Measurements from ENCODE around the gene KCNQ1. TPM values are rescaled to one million over a fixed set of nuclear protein-coding genes. Genes with fewer than 3 reads are reported as not detected.

Gene KCNQ1
- total RNA-seq, 1 donor from 2014 or later: 3.4 TPM

DNA sequence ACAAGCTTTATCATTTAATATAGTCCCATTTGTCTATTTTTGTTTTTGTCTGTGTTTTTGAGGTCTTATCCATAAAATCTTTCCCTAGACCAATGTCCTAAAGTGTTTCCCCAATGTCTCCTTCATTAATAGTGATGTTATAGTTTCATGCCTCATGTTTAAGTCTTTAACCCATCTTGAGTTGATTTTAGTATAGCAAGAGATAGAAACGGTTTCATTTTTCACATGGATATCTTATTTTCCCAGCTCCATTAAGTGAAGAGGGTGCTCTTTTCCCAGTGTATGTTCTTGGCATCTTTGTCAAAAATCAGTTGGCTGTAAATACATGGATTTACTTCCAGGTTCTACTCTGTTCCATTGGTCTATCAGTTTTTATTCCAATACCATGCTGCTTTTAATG lies 196.8 kb downstream of the KCNQ1 start:
- Mint-ChIP-seq H3K27ac (no peak overlapping the region), H3K36me3 (ENCODE audit: low read depth) (peaks cover 3% of the 10 kb centered on the region), H3K9me3 (peaks cover 61% of the 10 kb centered on the region), H3K27me3 (ENCODE audit: low read depth) (no peaks in the 10 kb centered on the region), H3K4me1 (ENCODE audit: low read depth) (no peaks in the 10 kb centered on the region), H3K4me3 (ENCODE audit: low read depth) (no peak overlapping the region)
- intact Hi-C loops (cut with micrococcal nuclease): no loop called here
- DNase-seq (ENCODE audit: low spot score): no peak

DNA sequence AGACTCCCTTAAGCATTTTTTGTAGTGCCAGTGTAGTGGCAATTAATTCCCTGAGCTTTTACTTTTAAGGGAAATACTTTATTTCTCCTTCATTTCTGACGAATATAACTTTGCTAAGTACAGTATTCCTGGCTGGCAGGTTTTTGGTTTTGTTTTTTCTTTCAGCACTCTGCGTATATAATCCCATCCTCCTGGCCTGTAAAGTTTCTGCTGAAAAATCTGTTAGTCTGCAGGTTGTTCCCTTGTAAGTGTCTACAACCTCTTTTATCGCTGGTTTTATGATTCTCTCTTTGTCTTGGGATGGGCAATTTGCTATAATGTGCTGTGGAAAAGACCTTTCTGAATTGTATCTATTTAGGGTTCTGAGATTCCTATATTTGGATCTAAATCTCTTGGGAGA lies 198.9 kb downstream of the KCNQ1 start:
- no peaks in the 10 kb centered on the region for H3K4me1 Mint-ChIP-seq (ENCODE audit: low read depth)
- H3K9me3 Mint-ChIP-seq: peaks cover 60% of the 10 kb centered on the region
- no peak overlapping the region for H3K4me3 Mint-ChIP-seq (ENCODE audit: low read depth)
- intact Hi-C loops (cut with micrococcal nuclease): no loop called here
- no peaks in the 10 kb centered on the region for H3K27me3 Mint-ChIP-seq (ENCODE audit: low read depth)
- DNase-seq (ENCODE audit: low spot score): no peak
- H3K36me3 Mint-ChIP-seq (ENCODE audit: low read depth): peaks cover 3% of the 10 kb centered on the region
- no peak overlapping the region for H3K27ac Mint-ChIP-seq

DNA sequence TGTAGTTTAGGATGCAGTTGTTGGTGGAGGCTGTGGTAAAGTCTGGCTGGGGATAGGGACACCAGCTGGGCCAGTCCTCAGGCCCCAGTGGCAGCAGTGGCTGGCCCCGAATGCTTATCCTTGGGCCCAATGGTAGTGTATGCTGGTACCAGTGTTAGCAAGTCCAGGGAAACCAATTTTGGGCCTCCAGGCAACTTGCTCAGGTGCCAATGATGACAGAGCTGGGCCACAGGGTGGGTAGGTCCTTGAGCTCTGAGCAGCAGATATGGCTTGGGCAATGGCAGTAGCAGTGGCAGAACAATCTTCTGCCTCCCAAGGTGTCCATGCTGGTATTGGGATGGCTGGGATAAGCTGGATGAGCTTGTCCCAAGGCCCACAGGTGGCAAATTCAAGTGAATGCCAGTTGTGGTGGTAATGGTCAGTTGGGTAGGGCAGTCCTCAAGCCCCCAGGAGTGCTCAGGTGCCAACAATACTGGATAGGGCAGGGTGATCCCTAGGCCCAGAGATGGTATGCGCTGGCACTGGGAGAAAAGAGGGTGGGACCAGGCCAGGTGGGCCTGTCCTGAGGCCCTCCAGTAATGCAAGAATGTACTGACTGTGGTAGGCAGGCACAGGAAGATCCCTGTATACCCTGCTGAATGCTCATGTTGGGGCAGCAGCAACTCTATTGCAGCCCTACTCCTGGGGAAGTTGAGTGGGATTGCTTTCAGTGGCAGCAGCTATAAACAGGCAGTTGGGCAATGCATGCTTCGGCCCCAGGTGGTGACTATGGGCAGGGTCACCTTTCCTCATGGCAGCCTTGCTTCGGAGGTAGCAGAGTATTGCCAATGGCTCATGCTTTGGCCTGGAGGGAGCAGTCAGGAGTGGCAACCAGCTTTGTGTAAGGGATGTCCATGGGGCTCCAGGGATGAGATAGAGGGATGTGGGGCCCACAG lies 200.3 kb downstream of the KCNQ1 start:
- H3K9me3 Mint-ChIP-seq: peaks cover 69% of the 10 kb centered on the region
- no peak overlapping the region for H3K27ac Mint-ChIP-seq
- H3K36me3 Mint-ChIP-seq (ENCODE audit: low read depth): peaks cover 4% of the 10 kb centered on the region
- no peak overlapping the region for H3K4me3 Mint-ChIP-seq (ENCODE audit: low read depth)
- no peaks in the 10 kb centered on the region for H3K27me3 Mint-ChIP-seq (ENCODE audit: low read depth)
- intact Hi-C loops (cut with micrococcal nuclease): no loop called here
- no peak for DNase-seq (ENCODE audit: low spot score)
- H3K4me1 Mint-ChIP-seq (ENCODE audit: low read depth): no peaks in the 10 kb centered on the region

DNA sequence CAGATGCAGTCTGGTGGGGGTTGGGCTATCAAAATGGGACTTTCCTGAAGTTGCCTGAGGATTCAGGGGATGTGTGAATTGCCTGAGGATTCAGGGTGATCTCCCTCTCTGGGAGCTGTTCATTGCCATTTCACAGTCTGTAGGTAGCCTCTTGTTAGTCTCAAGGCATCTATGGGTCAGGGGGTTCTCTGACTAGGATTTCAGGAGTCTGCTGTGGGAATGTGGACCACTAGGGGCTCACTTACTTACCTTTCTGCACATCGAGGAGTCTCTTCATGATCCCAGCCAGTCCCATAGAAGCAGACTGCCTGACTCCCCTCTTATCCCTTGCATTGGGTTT lies 200.9 kb downstream of the KCNQ1 start:
- H3K36me3 Mint-ChIP-seq (ENCODE audit: low read depth): peaks cover 7% of the 10 kb centered on the region

DNA sequence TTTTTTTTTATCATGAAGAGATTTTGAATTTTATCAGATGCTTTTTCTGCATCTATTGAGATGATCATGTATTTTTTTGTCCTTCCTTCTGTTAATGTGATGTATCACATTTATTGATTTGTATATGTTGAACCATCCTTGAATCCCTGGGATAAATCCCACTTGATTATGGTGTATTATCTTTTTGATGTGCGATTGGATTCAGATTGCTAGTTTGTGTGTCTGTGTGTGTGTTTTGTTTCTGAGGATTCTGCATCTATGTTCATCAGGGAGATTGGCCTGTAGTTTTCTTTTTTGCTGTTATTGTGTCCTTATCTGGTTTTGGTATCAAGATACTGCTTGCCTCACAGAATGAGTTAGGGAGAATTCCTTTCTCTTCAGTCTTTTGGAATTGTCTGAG lies 202.4 kb downstream of the KCNQ1 start:
- intact Hi-C loops (cut with micrococcal nuclease): no loop called here
- Mint-ChIP-seq H3K36me3 (ENCODE audit: low read depth) (peaks cover 7% of the 10 kb centered on the region), H3K27me3 (ENCODE audit: low read depth) (no peaks in the 10 kb centered on the region), H3K9me3 (peaks cover 60% of the 10 kb centered on the region), H3K27ac (no peak overlapping the region), H3K4me1 (ENCODE audit: low read depth) (no peaks in the 10 kb centered on the region), H3K4me3 (ENCODE audit: low read depth) (no peak overlapping the region)
- no peak for DNase-seq (ENCODE audit: low spot score)

More for the DNA sequence above, 200.9 kb downstream of the KCNQ1 start:
- H3K4me3 Mint-ChIP-seq (ENCODE audit: low read depth): no peak overlapping the region
- intact Hi-C loops (cut with micrococcal nuclease): no loop called here
- H3K9me3 Mint-ChIP-seq: peaks cover 69% of the 10 kb centered on the region
- no peak overlapping the region for H3K27ac Mint-ChIP-seq
- no peaks in the 10 kb centered on the region for H3K27me3 Mint-ChIP-seq (ENCODE audit: low read depth)
- no peak for DNase-seq (ENCODE audit: low spot score)
- H3K4me1 Mint-ChIP-seq (ENCODE audit: low read depth): no peaks in the 10 kb centered on the region

DNA sequence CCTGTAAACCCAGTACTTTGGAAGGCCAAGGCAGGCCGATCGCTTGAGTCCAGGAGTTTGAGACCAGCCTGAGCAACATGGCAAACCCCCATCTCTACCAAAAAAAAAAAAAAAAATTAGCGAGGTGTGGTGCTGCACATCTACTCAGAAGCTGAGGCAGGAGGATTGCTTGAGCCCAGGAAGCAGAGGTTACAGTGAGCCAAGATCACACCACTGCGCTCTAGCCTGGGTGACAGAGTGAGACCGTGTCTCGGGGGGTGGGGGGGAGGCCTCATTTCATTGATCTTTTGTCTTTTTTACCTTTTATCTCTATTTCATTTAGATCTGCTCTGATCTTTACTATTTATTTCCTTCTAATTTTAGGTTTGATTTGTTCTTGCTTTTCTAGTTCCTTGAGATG lies 203.1 kb downstream of the KCNQ1 start:
- DNase-seq (ENCODE audit: low spot score): no peak
- Mint-ChIP-seq H3K9me3 (peaks cover 66% of the 10 kb centered on the region), H3K4me1 (ENCODE audit: low read depth) (no peaks in the 10 kb centered on the region), H3K36me3 (ENCODE audit: low read depth) (peaks cover 7% of the 10 kb centered on the region), H3K27ac (no peak overlapping the region), H3K4me3 (ENCODE audit: low read depth) (no peak overlapping the region), H3K27me3 (ENCODE audit: low read depth) (no peaks in the 10 kb centered on the region)
- intact Hi-C loops (cut with micrococcal nuclease): no loop called here

DNA sequence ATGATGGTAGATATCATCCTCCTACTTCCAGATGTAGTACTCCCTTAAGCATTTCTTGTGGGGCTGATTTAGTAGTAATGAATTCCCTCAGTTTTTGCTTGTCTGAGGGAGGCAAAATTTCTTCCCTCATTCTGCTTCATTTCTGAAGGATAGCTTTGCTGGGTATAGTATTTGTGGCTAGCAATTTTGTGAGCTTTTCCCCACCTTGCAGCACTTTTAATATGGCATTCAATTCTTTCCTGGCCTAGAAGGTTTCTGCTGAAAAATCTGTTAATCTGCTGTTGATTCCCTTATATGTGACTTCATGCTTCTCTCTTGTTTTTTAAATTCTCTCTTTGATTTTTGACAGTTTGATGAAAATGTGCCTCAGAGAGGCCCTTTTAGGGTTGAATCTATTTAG lies 204.6 kb downstream of the KCNQ1 start:
- Mint-ChIP-seq H3K4me3 (ENCODE audit: low read depth) (no peak overlapping the region), H3K9me3 (peaks cover 52% of the 10 kb centered on the region), H3K27ac (no peak overlapping the region), H3K4me1 (ENCODE audit: low read depth) (no peaks in the 10 kb centered on the region), H3K36me3 (ENCODE audit: low read depth) (peaks cover 4% of the 10 kb centered on the region), H3K27me3 (ENCODE audit: low read depth) (no peaks in the 10 kb centered on the region)
- intact Hi-C loops (cut with micrococcal nuclease): no loop called here
- no peak for DNase-seq (ENCODE audit: low spot score)

DNA sequence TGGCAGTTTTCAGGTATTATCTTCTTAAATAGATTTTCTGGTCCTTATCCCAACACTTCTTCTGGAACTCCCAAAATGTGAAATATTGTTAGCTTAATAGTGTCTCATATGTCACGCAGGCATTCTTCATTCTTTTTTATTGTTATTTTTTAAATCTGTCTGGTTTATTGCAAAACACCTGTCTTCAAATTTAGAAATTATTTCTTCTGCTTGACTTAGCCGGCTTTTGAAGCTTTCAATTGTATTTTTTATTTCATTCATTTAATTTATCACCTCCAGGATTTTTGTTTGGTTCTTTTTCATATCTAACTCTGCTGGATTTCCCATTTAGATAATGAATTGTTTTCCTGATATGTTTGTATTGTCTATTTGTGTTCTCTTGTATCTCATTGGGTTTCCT lies 205.0 kb downstream of the KCNQ1 start:
- Mint-ChIP-seq H3K27me3 (ENCODE audit: low read depth) (no peaks in the 10 kb centered on the region), H3K36me3 (ENCODE audit: low read depth) (peaks cover 4% of the 10 kb centered on the region), H3K9me3 (peaks cover 48% of the 10 kb centered on the region), H3K27ac (no peak overlapping the region), H3K4me3 (ENCODE audit: low read depth) (no peak overlapping the region), H3K4me1 (ENCODE audit: low read depth) (no peaks in the 10 kb centered on the region)
- DNase-seq (ENCODE audit: low spot score): no peak
- intact Hi-C loops (cut with micrococcal nuclease): no loop called here

DNA sequence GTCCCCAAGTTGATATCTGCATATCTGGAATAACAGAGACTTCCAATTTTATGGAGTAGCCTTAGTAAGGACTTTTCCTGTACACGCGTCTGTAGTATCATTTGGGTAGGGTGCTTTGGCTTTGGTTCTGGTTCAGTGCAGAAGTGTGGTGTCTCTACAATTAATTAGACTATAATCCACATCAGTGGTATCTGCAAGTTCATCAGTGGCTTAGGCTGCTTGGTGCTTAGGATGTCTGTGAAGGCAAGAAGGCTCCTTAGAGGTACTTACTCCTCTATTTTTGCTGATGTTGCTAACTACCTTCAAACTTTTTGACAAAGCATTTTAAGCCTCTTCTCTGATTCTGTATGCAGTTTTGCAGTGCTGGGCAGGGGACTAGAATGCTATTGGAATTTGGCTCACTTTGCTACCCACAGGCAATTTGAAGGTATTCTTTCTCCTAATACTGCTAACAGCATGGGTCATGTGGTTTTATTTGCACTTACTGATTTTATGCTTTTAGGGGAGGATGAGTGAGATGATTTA lies 205.6 kb downstream of the KCNQ1 start:
- peaks cover 4% of the 10 kb centered on the region for H3K36me3 Mint-ChIP-seq (ENCODE audit: low read depth)
- H3K27me3 Mint-ChIP-seq (ENCODE audit: low read depth): no peaks in the 10 kb centered on the region

DNA sequence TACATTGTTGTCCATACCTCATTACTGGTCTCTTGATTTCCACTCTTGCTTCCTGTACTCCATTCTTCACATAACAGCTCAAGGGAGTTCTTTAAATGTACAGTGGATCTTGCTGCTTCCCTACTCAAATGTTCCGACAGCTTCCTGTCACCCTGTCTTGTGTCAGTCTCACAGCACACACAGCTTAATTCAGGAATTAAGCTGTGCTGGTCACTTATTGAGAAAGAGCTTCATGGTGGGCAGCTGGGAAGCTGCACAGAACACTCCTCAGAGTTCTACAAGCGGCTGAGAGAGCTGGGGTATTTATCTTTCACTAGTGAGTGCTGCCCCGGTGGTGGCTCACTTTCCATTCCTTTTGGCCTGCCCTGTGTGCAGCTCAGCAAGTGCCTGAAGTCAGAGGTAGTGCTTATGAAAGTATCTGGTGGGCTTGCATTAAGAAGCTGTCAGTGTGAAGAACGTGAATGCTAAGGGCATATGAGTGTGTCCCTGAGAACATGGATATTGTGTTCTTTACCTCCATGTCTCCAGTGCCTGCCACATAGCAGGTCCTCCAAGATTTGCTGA lies 206.3 kb downstream of the KCNQ1 start:
- intact Hi-C loops (cut with micrococcal nuclease): no loop called here
- no peaks in the 10 kb centered on the region for H3K4me1 Mint-ChIP-seq (ENCODE audit: low read depth)
- no peak overlapping the region for H3K27ac Mint-ChIP-seq

More for the DNA sequence above, 205.6 kb downstream of the KCNQ1 start:
- Mint-ChIP-seq H3K27ac (no peak overlapping the region), H3K4me1 (ENCODE audit: low read depth) (no peaks in the 10 kb centered on the region), H3K9me3 (peaks cover 46% of the 10 kb centered on the region), H3K4me3 (ENCODE audit: low read depth) (no peak overlapping the region)
- DNase-seq (ENCODE audit: low spot score): no peak
- intact Hi-C loops (cut with micrococcal nuclease): no loop called here

DNA sequence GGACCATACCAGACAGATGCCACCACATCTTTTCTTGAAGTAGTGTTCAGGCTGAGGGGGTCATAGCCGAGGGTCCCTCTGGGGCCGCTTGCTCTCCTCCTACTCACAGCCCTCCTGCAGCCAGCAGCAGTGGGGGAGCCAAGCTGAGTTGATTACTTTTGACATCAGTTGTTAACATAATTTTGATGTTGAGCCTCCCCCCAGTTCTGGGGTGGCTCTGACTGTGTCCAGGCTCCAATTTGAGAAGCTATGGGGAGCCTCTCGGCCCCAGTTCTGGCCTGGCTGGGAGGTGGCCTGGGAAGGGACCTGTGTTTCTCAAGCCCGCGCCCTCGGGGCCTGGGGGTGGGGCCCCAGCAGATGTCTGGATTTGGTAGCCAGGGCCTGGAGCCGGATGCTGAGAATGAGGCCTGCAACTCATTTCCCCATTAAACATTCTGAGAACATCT lies 207.0 kb downstream of the KCNQ1 start:
- peaks cover 46% of the 10 kb centered on the region for H3K9me3 Mint-ChIP-seq
- DNase-seq (ENCODE audit: low spot score): no peak
- peaks cover 4% of the 10 kb centered on the region for H3K36me3 Mint-ChIP-seq (ENCODE audit: low read depth)
- H3K27me3 Mint-ChIP-seq (ENCODE audit: low read depth): no peaks in the 10 kb centered on the region
- no peak overlapping the region for H3K27ac Mint-ChIP-seq
- H3K4me1 Mint-ChIP-seq (ENCODE audit: low read depth): no peaks in the 10 kb centered on the region
- H3K4me3 Mint-ChIP-seq (ENCODE audit: low read depth): no peak overlapping the region
- intact Hi-C loops (cut with micrococcal nuclease): no loop called here

More for the DNA sequence above, 206.3 kb downstream of the KCNQ1 start:
- Mint-ChIP-seq H3K4me3 (ENCODE audit: low read depth) (no peak overlapping the region), H3K9me3 (peaks cover 46% of the 10 kb centered on the region), H3K36me3 (ENCODE audit: low read depth) (peaks cover 4% of the 10 kb centered on the region), H3K27me3 (ENCODE audit: low read depth) (no peaks in the 10 kb centered on the region)
- no peak for DNase-seq (ENCODE audit: low spot score)

DNA sequence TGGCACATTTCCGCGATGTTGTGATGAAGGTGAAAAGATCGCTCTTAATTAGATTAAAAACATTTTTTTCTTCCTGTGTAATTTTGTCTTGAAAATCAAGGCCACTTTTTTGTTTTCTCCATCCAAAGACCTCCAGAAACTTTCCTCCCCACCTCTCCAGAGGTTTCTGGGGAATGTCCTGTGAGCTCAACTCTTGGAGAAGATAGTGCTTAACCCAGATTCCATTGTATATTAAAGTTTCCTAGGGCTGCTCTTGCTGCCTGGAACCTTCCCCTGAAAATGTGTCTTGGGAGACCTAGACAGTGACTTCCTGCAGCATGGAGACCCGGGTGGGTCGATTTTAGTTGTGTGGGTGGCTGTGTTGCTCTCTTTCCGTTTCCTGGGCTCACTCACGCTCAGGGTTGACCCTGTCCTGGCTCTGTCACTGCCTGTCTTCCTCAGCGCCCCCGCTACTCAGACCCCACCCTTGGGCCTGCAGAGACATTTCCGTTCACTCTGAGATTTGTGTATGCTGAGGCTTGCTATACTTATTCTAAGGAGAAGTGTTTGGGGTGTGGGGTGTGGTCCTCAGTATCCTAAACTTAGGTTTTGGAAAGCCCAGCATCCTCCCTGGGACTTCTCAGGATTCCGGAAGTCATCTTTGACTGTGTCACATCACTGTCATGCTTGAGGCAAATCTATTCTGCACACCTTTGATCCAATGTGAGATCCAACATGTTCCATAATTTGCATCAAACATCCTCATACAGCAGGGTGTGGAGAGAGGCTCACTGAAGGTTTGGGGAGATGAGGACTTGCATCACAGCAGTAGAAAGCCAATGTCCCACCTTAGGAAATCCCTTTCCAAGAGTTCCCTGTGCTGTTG lies 207.8 kb downstream of the KCNQ1 start:
- Mint-ChIP-seq H3K9me3 (peaks cover 40% of the 10 kb centered on the region), H3K27ac (no peak overlapping the region), H3K36me3 (ENCODE audit: low read depth) (peaks cover 4% of the 10 kb centered on the region), H3K4me1 (ENCODE audit: low read depth) (no peaks in the 10 kb centered on the region), H3K27me3 (ENCODE audit: low read depth) (no peaks in the 10 kb centered on the region), H3K4me3 (ENCODE audit: low read depth) (no peak overlapping the region)
- intact Hi-C loops (cut with micrococcal nuclease): no loop called here
- no peak for DNase-seq (ENCODE audit: low spot score)
